OCI-LY1 (cell line): Measurements from ENCODE around the gene ANKRD6.
A peak's percentile ranks its signal among the peaks of the same experiment; 100 is the strongest.

ENCODE experiments used
- CTCF ChIP-seq: fragments of 200-600 bp; sonication (generic), shearing (Covaris generic); IDR thresholded peaks from 2 replicates; pipeline ENCODE4 v1.5.1; 2017; ENCODE audit warnings: mild to moderate bottlenecking, antibody characterized with exemption, low read length, moderate library complexity, mixed read lengths
- EZH2 ChIP-seq: fragments of 200-600 bp; sonication (generic), shearing (Covaris generic); IDR thresholded peaks from 2 replicates; pipeline ENCODE4 v1.8.0; 2017; ENCODE audit warnings: borderline replicate concordance, mixed run types, mild to moderate bottlenecking, antibody characterized with exemption, low read length, moderate library complexity, mixed read lengths

GRCh38 chr6:89597988-89598387 lies 165.0 kb downstream of the ANKRD6 start:
- TF ChIP-seq EZH2 (no peak), CTCF (peak; percentile 12; the same call in 1 of the 2 replicates)
